Muscle layer of colon (tissue), 2 donors: ENCODE data around the gene STAMBPL1.

Experiments used
- H3K27ac ChIP-seq: one replicate; pipeline ENCODE4 v1.7.0; 2013; ENCODE audit warnings: low read depth, mild to moderate bottlenecking, low read length, moderate library complexity
- H3K27me3 ChIP-seq, 2 donors: one replicate each; pipeline ENCODE4 v1.7.0; 2013; ENCODE audit warnings: low read length in 2 of 2, mild to moderate bottlenecking in 2 of 2; ENCODE audit not compliant: insufficient read depth in 2 of 2, control insufficient read depth in 1 of 2
- H3K36me3 ChIP-seq: one replicate; pipeline ENCODE4 v1.7.0; 2013; ENCODE audit warnings: mild to moderate bottlenecking, low read length; ENCODE audit not compliant: insufficient read depth
- H3K4me1 ChIP-seq: one replicate; pipeline ENCODE4 v1.7.0; 2013; ENCODE audit warnings: mild to moderate bottlenecking, low read length; ENCODE audit not compliant: insufficient read depth
- H3K4me3 ChIP-seq, 2 donors: one replicate each; pipeline ENCODE4 v1.7.0; 2013; ENCODE audit warnings: low read length in 2 of 2, low read depth in 1 of 2, mild to moderate bottlenecking in 1 of 2, moderate library complexity in 1 of 2
- H3K9ac ChIP-seq: one replicate; pipeline ENCODE4 v1.7.0; 2013; ENCODE audit warnings: low read length
- H3K9me3 ChIP-seq: one replicate; pipeline ENCODE4 v1.7.0; 2013; ENCODE audit warnings: mild to moderate bottlenecking, low read length
- donor health status: abdominal sarcoma.
- donor health status: Adenocarcinoma of cecum.

Gene STAMBPL1

DNA sequence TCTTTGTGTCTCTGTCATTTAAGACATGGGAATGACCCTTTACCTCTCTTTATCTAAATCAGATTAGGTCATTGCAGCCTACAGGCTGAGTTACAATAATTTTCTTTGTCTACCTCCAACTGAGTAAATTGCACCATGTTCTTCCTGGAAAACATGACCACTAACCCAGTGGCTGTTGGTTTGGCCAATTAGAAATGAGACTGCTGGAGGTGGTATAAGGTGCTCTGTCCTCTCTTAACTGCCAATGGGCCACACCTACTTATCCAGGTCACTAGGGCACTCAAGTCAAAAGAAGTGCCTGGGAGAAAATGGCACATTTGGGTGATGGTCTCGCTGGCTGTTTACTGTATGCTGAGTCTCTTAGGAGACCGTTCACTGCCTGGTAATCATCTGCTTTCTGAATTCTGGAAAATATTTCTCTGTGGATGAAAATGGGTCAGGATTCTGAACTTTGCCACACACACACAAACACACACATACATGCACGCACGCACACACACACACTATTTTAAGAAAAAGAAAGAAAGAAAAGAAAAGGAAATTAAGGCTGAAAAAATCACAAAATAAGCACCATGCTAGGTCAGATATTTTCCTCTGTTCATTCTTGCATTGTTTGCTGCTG is 16.4 kb downstream of the STAMBPL1 start:
- Histone ChIP-seq H3K9me3 (no peaks in the 10 kb centered on the region), H3K4me1 (peaks cover 23% of the 10 kb centered on the region), H3K36me3 (no peaks in the 10 kb centered on the region), H3K4me3 (no peak overlapping the region), H3K27ac (no peak overlapping the region), H3K9ac (no peak overlapping the region), H3K27me3 (no peaks in the 10 kb centered on the region)

DNA sequence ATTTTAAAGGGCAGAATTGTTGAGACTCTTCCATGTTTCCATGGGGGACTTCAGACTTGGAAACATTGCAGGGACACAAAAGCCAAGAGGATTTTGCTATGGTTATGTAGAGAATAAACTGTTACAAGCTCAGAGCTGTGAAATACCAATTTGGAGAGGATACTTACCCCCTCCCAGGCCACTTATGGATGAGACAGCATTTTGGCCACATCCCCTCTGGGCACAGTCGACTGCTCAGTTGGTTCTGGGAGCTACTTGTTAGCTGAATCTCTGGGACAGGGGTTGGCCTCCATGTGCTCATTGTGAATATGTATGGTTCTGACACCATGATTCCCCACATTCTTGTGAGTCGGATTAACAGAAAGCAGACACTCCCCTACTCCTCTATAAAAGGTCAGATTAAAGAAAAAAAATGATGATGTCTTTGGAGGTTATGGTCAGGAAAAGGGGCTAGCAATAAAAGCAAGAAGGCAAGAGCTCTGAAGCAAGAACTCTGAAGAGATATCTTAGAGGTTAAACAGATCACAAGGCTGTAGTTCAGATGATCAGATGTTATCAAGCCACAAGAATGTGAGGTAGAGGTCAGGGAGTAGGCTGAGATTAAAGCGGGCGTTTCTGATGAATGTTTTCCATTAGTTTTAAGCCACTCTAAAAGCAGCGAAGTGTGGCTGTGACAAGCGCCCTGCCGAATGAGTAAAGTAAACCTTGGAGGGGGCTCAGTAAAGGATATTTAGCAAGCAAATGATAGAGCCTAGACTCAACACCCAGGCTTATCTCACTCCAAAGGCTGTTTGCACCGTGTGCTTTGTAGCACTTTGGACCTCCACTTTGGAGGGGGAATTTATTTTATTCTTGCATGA is 17.2 kb downstream of the STAMBPL1 start:
- no peaks in the 10 kb centered on the region for H3K9me3 ChIP-seq
- H3K9ac ChIP-seq, result no peak overlapping the region
- H3K27ac ChIP-seq, result no peak overlapping the region
- no peak overlapping the region for H3K4me3 ChIP-seq
- H3K36me3 ChIP-seq, result no peaks in the 10 kb centered on the region
- H3K4me1 ChIP-seq, result peaks cover 23% of the 10 kb centered on the region
- H3K27me3 ChIP-seq, result no peaks in the 10 kb centered on the region

DNA sequence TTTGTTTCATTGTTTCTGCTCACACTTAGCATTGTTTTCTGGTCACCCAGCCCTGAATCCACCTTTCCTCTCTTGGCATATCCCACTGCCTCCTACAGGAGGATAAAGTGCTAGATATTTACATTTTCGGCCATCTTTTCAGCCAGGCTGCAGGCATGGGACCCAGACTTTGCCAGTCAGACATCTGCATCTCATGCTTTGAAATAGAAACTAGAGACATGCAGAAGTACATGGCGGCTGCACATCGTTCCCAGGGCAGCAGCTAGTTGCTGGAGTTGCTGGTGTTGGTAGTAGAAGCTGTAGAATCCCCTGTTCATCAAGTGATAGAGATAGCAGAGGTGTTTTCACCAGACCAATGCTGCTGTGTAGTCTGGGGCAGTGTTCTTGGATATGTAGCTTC is 18.7 kb downstream of the STAMBPL1 start:
- Histone ChIP-seq H3K4me1 (peaks cover 23% of the 10 kb centered on the region), H3K4me3 (no peak overlapping the region)

DNA sequence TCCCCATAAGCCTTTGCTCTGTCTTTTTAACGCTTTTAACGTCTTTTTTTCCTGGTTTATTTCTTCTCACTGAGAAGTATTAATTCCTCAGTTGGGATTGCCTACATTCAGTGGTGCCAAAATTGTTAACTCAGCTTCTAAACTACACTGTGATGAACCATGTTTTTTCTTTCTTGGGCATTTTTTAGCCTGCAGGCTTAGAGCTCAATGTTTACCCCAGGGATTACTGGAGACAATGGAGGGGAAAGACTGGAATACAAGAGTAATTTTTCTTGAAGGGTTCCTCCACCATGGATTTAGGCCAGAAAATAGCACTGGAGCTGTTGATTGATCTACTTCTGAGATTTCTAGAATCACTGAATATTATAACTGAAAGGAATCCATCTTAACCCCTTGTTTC is 19.8 kb downstream of the STAMBPL1 start:
- H3K27ac ChIP-seq, result no peak overlapping the region

More for the DNA sequence above, 18.7 kb downstream of the STAMBPL1 start:
- H3K27ac ChIP-seq, result no peak overlapping the region
- H3K9ac ChIP-seq, result no peak overlapping the region
- no peaks in the 10 kb centered on the region for H3K27me3 ChIP-seq
- H3K36me3 ChIP-seq, result no peaks in the 10 kb centered on the region
- no peaks in the 10 kb centered on the region for H3K9me3 ChIP-seq

DNA sequence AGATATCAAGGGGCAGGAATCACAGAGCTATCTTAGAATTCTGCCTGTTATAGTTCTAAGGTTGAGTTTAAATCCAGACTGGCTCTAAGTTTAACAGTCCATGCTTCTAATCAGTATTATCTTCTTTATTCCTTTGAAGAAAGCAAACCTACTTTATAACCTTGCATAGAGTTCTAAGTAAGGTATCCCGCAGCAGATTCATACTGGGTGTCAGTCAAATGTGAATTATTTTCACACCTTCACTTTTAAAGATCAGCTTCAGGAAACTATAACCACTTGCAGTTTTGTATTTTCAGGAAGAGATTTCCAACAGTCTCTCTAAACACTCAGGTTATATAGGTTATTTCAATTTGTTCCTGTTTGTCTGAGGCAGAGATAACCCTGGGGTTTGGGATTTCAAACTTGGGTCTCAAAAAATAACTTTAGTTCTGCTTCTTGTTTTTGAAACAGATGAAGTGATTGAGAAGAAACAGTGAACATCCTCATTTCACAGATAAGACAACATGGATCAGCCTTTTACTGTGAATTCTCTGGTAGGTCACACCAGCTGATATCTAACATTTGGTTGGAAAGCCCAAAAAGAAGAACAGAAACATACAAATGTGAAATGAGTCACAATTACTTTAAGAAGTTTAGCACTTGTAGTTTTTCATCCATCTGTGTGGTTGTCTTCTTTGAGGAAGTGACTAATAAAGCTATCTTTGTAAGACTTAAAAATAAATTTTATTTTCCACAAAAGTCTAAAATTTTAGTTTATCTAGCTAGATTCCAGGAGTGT is 21.4 kb downstream of the STAMBPL1 start:
- no peaks in the 10 kb centered on the region for H3K9me3 ChIP-seq
- H3K4me1 ChIP-seq, result peaks cover 20% of the 10 kb centered on the region
- no peak overlapping the region for H3K4me3 ChIP-seq
- H3K36me3 ChIP-seq, result no peaks in the 10 kb centered on the region
- no peak overlapping the region for H3K9ac ChIP-seq
- no peaks in the 10 kb centered on the region for H3K27me3 ChIP-seq
- peak overlapping the region; percentile 14 for H3K27ac ChIP-seq

More for the DNA sequence above, 19.8 kb downstream of the STAMBPL1 start:
- Histone ChIP-seq H3K9ac (no peak overlapping the region), H3K9me3 (no peaks in the 10 kb centered on the region), H3K4me3 (no peak overlapping the region), H3K27me3 (no peaks in the 10 kb centered on the region), H3K4me1 (peaks cover 23% of the 10 kb centered on the region), H3K36me3 (no peaks in the 10 kb centered on the region)

DNA sequence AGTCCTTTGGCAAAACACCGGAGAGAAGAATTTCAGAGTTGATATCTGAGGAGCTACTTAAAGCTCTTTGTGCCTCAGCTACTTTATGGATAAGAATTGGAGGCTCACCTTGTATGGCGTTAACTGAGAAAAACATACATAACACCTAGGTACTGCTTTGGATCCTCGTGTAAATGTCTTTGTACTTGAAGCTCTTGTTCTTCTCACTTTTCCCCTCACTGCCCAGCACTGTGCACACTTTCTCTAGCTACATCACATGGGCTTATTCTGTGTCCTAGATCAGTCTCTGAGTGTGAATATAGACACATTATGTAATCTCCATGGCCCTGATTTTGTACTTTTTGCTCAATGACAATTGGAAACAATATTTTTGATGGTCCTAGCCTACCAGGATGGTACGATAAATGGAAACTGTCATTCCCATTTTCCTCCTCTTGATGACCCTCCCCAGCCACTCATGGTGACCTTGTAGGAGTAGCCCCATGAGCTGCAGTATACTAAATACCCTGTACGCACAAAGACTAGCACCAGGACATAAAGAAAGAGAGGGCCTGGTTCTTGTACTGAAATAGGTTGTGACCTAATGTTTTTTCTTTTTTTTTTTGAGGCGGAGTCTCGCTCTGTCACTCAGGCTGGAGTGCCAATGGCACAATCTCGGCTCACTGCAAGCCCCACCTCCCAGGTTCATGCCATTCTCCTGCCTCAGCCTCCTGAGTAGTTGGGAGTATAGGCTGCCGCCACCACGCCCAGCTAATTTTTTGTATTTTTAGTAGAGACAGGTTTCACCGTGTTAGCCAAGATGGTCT is 22.1 kb downstream of the STAMBPL1 start:
- H3K4me1 ChIP-seq, result peaks cover 12% of the 10 kb centered on the region

DNA sequence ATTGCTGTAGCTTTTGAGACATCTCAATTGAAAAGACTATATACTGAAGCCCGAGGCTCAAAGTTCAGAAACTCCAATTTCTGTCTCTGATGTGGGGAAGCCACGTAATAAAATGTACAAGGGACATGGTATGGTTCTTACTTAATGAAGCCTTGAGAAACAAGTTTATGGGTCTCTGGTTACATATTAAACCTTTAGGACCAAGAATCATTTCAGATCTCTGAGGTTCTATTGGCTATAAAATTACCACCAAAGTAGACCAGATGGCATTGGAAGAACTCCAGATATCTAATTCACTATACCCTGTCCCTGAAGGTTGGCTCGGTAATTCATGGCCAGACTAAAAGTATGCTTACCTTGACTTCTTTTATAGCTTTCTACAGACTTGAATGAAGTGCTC is 23.7 kb downstream of the STAMBPL1 start:
- peaks cover 5% of the 10 kb centered on the region for H3K4me1 ChIP-seq
- no peaks in the 10 kb centered on the region for H3K9me3 ChIP-seq
- no peak overlapping the region for H3K4me3 ChIP-seq
- no peak overlapping the region for H3K9ac ChIP-seq
- H3K27me3 ChIP-seq, result no peaks in the 10 kb centered on the region
- no peak overlapping the region for H3K27ac ChIP-seq
- H3K36me3 ChIP-seq, result no peaks in the 10 kb centered on the region

More for the DNA sequence above, 22.1 kb downstream of the STAMBPL1 start:
- Histone ChIP-seq H3K27ac (peak overlapping the region; percentile 14), H3K9me3 (no peaks in the 10 kb centered on the region), H3K4me3 (no peak overlapping the region), H3K36me3 (no peaks in the 10 kb centered on the region), H3K9ac (no peak overlapping the region), H3K27me3 (no peaks in the 10 kb centered on the region)

DNA sequence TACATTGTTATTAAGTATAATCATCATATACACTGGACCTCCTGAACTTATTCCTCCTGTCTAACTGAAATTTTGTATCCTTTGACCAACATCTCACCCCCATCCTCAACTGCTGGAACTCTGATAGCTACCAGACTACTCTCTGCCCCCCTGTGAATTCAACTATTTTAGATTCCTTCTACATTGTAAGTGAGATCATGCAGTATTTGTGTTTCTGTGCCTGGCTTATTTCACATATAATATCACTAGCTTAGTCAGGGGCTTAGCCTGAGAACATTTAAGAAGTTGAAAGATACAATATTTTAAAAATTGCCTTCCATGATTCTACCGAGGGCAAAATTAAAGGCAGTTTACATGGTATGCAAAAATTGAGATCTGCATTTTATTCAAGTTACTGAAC is 26.9 kb downstream of the STAMBPL1 start:
- H3K27me3 ChIP-seq, result no peaks in the 10 kb centered on the region
- no peaks in the 10 kb centered on the region for H3K9me3 ChIP-seq
- H3K36me3 ChIP-seq, result no peaks in the 10 kb centered on the region
- no peak overlapping the region for H3K27ac ChIP-seq
- no peak overlapping the region for H3K4me3 ChIP-seq
- no peaks in the 10 kb centered on the region for H3K4me1 ChIP-seq
- H3K9ac ChIP-seq, result no peak overlapping the region

DNA sequence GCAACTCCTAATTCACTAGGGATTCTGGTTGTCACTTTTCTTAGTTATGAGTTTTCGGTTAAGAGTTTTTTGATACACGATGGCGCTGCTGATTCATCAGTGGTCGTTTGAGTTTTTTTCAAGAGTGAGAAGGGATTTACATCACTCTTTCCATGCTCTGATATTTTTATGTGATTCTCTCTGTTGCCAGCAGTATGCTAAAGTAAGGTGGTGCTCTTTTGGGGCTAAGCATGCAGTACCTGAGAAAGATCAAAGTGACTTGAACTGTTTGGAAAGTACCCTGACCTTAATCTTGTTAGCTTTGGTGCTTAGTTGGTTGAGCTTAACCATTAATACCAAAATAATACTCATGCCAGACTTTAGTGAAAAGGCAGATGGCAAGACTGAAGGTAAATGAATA is 28.1 kb downstream of the STAMBPL1 start:
- no peak overlapping the region for H3K4me3 ChIP-seq
- H3K9me3 ChIP-seq, result no peaks in the 10 kb centered on the region
- H3K4me1 ChIP-seq, result no peaks in the 10 kb centered on the region
- H3K36me3 ChIP-seq, result no peaks in the 10 kb centered on the region
- H3K27ac ChIP-seq, result no peak overlapping the region
- no peaks in the 10 kb centered on the region for H3K27me3 ChIP-seq
- no peak overlapping the region for H3K9ac ChIP-seq

DNA sequence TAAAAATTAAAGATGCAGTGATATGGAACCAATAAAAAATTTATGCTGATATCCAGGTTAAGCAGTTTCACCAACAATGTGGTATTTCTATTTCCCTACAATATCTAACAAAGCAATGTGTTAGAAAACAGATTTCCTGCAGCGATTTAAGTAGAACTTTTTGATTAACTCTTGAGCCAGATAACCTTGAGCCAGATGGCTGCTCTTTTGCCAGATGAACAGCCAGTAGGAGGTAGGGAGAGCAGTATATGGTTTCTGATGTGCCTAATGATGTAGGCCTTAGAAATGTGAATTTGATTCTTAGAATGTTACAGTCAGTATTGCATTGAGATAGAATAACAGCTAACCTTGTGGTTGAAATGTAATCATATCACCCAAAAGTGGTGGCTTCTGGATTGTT is 31.1 kb downstream of the STAMBPL1 start:
- Histone ChIP-seq H3K9ac (no peak overlapping the region), H3K4me1 (no peaks in the 10 kb centered on the region), H3K4me3 (no peak overlapping the region), H3K36me3 (no peaks in the 10 kb centered on the region), H3K27ac (no peak overlapping the region), H3K27me3 (no peaks in the 10 kb centered on the region), H3K9me3 (no peaks in the 10 kb centered on the region)

DNA sequence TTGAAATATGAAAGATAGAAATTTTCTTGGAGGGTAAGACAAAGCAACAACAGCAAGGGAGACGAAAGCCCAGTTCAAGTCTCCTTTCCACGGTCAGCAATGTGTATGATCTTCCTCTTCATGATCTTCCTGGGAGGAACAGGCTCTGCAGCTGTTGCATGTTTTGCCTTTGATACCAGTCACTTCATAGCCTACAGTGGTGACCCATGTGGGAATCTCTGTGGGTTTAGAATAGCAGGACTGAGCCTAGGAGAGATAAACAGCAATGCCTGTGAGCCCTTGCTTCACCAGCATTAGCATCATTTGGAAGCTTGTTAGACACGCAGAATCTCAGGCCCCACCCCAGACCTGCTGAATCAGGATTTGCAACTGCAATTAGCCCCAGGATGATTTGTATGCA is 31.8 kb downstream of the STAMBPL1 start:
- no peak overlapping the region for H3K9ac ChIP-seq
- no peaks in the 10 kb centered on the region for H3K4me1 ChIP-seq
- H3K27me3 ChIP-seq, result no peaks in the 10 kb centered on the region
- no peaks in the 10 kb centered on the region for H3K36me3 ChIP-seq
- no peak overlapping the region for H3K4me3 ChIP-seq
- no peaks in the 10 kb centered on the region for H3K9me3 ChIP-seq
- no peak overlapping the region for H3K27ac ChIP-seq
